IMR-90 (cell line): Measurements from ENCODE around the gene MPPED2.

Experiments
- BHLHE40 ChIP-seq: fragments of 150-350 bp; IDR thresholded peaks from 2 replicates; pipeline ENCODE4 v1.6.1; 2016; ENCODE audit warnings: mild to moderate bottlenecking, low read depth, low read length
- CTCF ChIP-seq: conservative IDR thresholded peaks from 2 replicates; pipeline ENCODE4 v1.5.1; 2012; ENCODE audit warnings: mild to moderate bottlenecking, low read depth, low read length, improper control_type of control experiment
- MAFK ChIP-seq: IDR thresholded peaks from 2 replicates; pipeline ENCODE4 v1.6.1; 2012; ENCODE audit warnings: low read depth, low read length, improper control_type of control experiment
- MAZ ChIP-seq: IDR thresholded peaks from 2 replicates; pipeline ENCODE4 v1.6.1; 2012; ENCODE audit warnings: low read depth, mild to moderate bottlenecking, low read length, improper control_type of control experiment, moderate library complexity, borderline replicate concordance
- MXI1 ChIP-seq: IDR thresholded peaks from 2 replicates; pipeline ENCODE4 v1.6.1; 2012; ENCODE audit warnings: low read depth, mild to moderate bottlenecking, low read length, moderate library complexity, borderline replicate concordance
- POLR2A ChIP-seq: IDR thresholded peaks from 2 replicates; pipeline ENCODE4 v1.6.1; 2012; ENCODE audit warnings: mild to moderate bottlenecking, low read depth, low read length
- SMC3 ChIP-seq: fragments of 150-350 bp; IDR thresholded peaks from 2 replicates; pipeline ENCODE4 v1.6.1; 2016; ENCODE audit warnings: low read depth, mild to moderate bottlenecking, antibody characterized with exemption, low read length, moderate library complexity

- TF ChIP-seq MAFK (no peak), MXI1 (no peak), POLR2A (no peak), CTCF (no peak), MAZ (no peak), BHLHE40 (no peak), SMC3 (no peak)
These were observed 131.6 kb downstream of the MPPED2 start for GRCh38 chr11:30454541-30454940.
